DMS153 treated with DMSO at 0.1 percent for 48 hours (cell line): Measurements from ENCODE around the gene SLC49A3.
"Not testable (repeated sequence)": the region's sequence is repeated elsewhere in the genome, so short reads cannot be mapped to it uniquely, and the experiment has no call there.

ENCODE experiments used
- DNase-seq: peaks from one replicate; lab custom pipeline; 2025; ENCODE audit not compliant: unreplicated experiment; lab: John Stamatoyannopoulos, UW

The SLC49A3 gene

DNA sequence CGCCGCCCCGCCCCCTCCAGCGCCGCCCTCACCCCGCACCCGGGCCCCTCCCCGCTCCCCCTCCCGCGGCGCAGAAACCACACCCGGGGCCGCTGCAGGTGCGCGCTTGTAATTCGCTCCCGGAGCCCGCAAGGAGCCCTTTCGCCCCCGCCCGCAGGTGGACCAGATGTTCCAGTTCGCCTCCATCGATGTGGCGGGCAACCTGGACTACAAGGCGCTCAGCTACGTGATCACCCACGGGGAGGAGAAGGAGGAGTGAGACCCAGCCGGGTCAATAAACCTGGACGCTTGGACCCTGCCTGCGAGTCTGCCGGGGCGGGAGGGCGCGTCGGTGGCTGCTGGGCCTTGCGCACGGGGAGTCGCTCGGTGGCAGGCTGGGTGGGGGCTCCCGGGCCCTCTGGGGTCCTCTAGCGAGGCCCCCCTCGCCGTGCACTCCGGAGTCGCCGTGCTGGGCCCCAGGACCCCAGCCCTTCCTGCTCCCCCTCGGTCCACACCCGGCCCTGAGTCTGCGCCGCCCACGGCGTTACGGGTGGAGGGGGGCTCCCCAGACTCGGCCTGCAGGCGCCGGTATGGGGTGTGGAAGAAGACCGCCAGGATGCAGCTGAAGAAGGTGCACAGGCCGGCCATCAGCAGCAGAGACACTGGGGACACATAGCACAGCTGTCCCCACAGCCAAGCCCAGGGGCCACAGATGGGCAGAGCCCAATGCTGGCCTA lies 7.1 kb downstream of the SLC49A3 start:
- peak; percentile 4 for DNase-seq

DNA sequence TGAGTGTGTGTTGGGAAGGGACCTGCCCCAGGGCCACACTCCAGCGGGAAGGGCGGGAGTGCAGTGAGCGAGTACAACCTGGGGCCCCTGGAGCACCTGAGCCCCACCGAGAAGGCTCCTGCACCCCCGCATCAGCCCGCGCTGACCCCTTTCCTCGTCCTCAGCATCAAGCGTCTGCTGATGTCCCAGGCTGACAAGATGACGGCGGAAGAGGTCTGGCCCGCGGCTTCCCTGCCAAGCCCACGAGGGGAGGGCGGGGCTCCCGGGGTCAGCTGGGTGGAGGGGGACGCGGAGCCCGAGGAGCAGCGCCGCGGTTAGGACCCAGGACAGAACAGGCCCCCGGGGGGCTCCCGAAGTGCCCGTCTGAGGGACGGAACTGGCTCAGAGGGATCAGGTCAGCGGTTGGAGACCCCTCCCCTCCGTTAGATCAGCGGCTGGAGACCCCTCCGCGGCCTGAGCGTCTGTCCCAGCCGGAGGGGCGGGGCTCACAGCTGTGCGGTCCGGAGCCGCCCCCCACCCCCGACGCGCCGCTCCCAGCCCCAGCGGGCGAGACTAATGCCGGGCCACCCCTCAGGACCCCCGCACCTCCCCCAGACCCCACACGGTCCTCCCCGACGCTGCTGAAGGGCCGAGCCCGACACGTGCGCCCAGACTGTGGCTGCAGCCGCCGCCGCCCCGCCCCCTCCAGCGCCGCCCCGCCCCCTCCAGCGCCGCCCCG lies 7.9 kb downstream of the SLC49A3 start:
- DNase-seq = no peak

DNA sequence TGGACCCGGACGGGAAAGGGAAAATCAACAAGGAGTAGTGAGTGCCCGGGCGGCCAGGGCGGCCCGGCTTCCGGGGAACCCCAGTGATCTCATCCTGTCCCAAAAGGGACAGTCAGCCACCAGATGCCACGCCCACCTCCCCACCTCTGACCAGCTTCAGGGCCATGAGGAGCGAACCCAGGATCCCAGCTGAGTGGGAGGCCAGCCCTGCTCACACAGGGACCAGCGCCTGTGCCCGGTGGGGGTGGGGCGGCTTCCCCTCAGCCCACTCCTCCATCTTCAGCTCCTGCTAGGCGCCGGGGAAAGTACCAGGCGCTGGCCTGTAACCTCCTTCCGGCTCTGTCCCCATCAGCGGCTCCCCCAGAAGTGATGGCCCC lies 8.4 kb downstream of the SLC49A3 start:
- DNase-seq = no peak

DNA sequence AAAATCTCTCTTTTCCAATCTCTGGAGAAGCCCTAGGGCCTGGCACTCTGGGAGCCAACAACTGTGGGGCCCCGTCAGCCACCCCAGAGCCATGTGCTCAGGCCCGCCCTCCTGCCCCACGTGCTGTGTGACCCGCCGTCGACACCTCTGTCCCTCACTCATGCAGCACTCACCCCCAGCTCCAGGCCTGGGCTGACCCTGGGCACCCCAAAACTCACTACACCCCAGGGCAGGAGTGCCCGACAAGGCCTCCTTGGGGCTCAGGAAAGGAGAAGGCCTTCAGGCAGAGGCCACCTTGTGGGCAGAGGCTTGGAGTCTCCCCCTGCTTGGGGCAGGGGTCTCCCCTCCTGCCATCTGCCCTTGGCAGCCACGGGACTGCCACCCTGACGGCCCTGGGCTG lies 8.9 kb downstream of the SLC49A3 start:
- no peak for DNase-seq

DNA sequence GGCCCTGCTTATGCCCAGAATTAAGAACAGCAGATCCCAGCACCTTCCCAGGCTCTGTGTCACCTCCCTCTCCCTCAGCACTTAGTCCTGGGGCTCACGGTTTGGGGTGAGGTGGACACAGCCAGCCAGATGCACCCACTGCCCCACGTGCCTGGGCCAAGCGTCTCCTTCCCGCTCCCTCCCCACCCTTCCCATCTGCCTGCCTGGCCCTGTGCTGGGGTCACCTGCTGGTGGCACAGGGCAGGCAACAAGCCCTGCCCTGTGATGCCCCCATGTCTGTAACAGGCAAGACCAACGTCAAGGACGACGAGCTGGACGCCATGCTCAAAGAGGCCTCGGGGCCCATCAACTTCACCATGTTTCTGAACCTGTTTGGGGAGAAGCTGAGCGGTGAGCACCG lies 9.3 kb downstream of the SLC49A3 start:
- DNase-seq = no peak

DNA sequence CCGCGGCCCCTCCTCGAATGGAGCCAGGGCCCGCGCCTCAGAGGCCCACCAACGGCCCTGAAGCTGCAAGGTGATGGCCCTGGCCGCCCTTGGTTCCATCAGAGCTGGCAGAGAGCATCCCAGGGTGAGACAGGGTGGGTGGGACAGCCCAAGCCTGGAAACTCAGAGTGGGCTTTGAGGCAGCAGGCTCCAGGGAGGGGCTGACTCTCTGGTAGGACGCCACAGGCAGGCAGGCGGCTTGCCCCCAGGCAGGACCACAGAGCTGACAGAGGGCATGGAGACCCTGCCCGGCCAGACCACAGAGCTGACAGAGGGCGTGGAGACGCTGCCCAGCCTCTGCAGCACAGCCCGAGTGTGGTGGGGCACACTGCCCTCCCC lies 9.9 kb downstream of the SLC49A3 start:
- DNase-seq = no peak

DNA sequence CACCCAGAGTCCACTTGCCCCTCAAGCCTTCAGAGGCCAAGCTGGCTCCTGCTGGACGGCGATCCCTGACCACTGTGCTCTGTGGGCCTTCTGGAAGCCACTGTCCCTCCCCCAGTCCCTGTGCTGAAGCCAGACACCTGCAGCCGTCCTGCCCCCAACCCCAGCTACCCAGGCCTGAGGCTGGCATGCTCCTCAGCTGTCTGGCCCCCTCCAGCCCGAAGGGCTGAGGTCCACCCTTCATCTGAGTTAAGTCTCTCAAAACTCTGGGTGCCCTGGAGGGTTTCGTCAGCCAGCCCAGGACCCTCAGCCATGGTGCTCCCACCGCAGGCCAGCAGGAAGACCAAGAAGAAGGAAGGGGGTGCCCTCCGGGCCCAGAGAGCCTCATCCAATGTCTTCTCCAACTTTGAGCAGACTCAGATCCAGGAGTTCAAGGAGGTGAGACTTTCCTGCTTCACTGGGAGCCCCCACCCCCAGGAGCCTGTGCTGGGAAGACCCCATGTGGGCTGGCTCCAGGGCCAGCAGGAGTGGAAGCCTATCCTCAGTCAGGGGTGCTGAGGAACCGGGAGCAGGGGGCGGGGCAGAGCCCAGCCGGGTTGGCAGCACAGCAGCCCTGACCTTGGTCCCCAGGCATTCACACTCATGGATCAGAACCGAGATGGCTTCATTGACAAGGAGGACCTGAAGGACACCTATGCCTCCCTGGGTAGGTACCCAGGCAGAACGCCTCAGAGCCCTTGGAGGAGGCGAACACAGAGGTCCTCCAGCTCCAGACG lies 10.4 kb downstream of the SLC49A3 start:
- DNase-seq = no peak

DNA sequence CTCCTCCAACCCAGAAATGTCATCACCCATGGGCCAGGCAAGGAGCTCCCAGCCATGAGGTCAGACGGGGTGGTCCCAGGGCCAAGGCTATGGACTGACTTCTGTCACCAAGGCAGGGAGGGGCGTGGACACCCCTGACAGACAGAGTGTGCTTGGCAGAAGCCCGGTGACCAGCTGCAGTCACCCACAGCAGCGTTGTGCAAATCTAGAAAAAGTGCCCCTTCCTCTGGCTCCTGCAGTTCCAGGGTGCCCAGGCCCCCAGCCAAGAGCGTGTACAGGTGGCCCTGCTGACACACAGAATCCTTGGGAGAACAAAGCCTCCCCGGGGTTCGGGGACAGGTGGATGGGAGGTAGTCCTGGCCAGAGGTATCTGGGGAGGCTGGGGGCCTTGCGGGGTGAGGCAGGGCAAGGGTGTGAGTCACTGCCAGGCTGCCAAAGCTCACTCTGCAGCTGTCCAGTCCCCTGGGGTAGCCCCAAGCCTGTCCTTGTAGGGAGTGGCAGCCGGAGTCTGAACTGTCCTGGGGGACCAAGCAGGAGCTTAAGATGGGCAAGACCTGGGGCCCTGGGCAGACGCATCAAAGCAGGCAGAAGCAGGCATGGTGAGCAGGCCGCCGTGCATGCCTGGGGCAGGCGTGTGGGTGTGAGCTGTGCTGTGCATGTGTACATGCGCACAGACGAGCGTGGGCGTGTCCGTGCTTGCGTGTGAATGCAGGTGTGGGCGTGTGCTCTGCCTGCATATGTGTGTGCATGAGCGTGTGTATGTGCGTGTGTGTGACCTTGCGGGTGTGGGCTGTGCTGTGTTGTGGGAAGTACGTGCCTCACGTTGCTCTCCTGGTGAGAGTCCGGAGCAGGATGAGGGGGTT lies 11.3 kb downstream of the SLC49A3 start:
- no peak for DNase-seq

DNA sequence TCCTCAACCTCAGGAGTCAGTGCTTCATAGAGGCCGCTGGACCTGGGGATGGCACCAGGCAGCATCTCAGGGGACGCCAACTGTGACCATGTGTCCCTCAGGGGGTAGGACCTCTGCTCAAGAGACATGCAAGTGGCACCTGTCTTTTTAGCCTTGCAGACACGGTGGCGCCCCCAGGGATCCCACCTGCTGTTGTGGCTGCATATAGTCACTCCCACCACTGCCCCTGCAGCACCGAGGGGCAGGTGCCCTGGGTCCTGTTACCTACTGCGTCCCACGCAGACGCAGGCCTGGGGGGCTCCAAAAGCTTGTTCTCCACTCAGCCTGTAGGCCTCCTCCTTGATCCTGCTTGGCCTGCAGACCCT lies 12.1 kb downstream of the SLC49A3 start:
- no peak for DNase-seq

DNA sequence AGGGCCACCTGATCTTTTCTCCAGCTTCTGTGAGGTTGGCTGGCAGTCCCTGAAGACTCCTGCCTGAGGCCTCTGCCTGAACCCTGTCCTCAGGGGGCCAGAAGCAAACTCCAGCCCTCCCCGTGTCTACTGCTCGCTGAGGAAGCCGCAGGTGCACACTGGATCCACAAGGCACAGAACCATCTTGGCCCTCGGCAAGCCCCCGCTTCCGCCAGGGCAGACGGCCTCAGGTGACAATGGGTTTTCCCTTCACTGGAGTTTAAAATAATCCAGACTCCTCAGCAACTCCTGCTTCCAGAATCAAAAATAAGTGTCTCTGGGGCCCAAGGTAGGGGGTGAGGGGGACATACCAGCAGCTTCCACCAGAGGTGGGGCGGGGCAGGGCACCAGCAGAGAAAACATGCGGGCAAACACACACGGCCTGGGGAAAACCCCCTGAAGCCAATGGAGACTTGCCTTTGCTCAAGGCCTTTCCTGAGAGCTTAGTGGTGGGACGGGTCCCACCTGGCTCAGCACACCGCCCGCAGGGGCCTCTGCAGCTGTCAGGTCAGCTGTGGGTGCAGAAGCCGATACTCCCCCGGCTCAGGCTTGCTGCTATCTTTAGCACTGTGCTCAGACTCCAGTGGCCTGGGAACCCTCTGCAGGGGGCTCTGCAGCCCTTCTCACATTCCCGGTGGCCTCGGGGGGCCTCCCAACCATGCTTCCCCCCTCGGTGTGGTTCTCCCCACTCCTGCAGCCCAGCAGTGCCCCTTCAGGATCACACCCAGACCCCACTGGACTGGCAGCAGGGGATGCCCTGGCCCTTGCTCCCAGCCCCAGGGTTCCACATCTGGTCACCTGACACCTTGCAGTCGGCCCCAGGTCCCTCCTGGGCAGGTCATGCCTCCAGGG lies 12.7 kb downstream of the SLC49A3 start:
- no peak for DNase-seq

DNA sequence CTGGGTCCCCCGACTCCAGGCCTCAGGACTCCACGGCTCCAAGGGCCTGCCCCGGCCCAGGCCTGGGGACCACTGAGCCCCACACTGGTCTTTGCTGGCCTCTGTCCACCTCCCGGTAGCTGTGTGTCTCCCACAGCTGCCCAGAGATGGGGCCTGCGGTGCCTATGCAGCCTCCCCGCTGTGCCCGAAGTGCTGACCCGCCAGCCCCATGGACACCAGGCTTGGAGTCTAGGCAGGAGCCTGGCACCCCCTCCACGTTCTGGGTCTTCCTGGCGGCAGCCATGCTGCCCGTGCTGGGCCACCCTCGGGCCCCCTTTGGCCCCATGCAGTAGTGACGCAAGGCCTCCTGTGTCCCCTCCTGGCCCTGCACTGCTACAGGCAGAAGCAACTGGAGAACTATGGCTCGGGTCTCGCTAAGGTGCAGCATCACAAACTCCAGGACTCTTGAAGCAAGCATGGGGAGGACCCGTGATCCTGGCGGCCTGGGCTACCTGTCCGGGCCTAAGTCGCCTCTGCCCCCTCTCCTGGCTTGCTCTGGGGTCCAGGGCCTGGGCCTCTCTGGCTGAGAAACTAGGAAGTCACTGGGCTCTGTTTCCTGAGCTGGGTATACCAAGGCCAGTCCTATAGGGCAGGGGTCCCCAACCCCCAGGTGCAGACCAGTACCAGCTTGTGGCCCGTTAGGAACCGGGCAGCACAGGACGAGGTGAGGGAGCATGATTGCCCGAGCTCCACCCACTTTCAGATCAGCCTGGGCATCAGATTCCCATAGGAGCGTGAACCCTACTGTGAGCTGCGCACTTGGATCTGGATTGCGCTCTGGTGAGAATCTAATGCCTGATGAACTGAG lies 13.7 kb downstream of the SLC49A3 start:
- DNase-seq = no peak

DNA sequence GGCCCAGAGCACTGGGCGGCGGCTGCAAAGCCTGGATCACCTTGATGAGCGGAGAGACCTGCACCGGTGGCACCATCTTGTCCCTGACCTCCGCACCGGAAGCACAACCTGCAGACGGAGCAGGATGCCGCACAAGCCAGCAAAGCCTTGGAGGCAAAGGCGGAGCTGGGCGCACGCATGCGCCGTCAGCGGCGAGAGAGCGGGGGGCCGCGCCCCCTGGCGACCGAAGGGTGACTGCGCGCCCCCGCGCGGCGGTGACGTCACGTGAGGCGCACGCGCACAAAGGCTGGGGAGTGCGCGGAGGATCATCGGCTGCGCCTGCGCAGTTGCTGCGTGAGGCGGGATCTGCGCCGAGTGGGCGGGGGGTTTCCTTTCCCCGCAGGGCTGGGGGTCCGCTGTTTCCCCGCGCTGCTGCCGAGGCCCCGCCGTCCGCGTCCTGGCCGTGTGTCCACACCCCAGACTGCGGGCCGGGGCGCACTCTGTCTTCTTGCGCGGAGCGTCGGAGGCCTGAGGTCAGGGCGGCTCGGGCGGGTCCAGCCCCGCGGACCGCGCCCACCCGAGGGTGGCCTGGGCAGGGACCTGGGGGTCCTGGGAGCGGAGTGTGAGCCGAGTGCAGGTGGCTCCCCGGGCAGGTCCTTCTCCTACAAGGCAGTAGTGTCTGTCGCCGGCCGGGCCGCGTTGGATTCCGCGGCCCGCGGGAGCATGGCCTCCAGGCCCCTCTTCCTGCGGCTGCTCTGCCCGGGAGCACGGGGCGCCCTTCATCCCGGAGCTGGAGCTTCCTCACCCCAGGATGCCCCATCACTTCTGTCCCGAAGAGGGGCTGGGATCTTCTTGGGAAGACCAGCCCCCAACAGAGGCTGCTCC lies 14.5 kb downstream of the SLC49A3 start, which contains the start of the genes ATP5ME and MYL5:
ATP5ME (minus strand) TSS at position 105 of the 864 bp plus-strand sequence; CDS start at position 76, 29 bp downstream.
MYL5 (plus strand) TSS at position 371 of the 864 bp plus-strand sequence. CDS start 3,485 bp downstream, outside the sequence.
- DNase-seq = peak; percentile 75

DNA sequence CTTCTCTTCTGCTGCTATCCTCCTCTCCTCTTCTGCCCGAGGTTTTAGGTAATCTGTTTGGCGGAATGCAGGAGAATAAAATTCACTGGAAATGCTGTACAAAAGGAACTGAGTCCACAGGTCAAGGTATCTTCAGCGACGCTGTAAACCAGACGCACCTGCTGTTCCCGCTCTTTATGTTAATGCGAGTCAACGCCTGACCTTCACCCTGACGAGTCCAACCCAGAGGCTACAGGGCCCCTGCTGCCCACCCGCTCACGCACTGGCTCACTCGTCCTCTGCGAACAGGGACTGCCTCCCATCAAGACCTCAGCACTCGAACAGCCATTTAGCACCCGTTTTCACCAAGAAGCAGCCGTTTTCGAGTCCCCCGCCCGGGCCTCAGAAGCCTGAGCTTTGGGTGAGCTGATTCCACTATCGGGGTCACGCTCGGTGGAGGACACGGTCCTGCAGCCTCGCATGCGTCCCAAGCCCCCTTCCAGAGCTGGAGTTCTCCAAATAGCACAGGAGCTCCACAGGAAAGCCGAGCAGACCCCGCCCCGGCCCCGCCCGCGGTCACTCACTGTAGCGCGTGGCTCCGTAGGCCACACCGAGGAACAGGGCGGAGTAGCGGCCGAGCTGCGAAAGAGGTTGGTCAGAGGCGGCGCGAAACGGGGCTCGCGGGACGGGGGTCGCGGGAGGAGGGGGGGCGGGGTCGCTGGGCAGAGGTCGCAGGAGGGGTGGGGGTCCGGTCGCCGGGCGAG lies 15.4 kb downstream of the SLC49A3 start:
- no peak for DNase-seq

DNA sequence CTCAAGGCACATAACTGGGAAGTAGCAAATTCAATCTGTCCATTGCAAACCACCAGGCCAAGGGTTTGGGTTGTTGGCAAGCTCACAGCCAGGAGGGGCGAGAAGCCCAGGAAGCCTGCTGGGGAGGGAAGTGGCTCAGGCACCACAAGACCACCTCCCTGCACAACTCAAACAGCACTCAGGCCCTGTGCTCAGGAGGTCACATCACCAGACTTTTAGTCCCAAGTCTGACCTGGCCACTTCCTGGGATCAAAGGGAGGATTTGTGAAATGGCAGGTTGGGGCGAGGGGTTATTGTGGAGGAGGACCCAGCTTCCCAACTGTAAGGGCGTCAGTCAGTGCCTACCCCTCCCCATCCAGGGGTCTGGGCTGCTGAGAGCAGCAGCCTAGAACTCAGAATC lies 17.2 kb downstream of the SLC49A3 start:
- no peak for DNase-seq

DNA sequence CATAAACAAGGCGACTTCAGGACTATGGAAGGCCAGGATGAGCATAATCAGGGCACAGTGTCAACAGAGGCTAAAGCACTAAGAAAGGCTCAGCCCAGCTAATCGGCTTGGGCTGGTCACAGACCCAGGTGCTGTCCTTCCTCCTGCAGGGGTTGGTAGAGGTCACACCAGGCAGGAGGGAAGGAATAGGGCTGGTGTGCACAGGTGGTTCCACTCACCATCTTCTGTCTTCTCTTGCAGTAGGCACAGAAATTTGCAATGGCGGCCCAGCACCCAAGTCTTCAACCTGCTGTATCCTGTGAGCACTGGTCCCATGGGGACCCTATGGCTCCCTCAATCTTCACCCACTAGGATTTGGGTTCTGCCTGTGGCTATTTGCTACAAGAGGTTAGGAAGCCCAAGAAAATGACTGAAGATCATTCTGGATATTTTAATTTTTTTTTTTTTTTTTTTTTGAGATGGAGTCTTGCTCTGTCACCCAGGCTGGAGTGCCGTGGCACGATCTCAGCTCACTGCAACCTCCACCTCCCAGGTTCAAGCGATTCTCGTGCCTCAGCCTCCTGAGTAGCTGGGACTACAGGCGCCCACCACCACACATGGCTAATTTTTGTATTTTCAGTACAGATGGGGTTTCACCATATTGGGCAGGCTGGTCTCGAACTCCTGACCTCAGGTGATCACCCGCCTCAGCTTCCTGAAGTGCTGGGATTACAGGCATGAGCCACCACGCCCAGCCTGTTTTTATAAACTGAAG lies 19.0 kb downstream of the SLC49A3 start:
- not testable (repeated sequence) for DNase-seq

DNA sequence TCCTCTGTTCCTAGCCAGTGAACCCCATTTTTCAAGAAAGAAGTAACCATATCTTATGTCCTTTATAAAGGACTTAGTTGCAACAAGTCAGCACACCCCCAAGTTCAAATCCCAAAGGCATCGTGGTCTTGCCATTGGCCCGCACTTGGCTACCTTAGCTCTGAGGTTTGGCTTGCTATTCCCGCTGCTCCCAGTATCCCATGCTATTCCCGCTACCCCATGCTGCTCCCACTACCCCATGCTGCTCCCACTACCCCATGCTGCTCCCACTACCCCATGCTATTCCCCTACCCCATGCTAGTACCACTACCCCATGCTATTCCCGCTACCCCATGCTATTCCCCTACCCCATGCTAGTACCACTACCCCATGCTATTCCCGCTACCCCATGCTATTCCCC lies 20.7 kb downstream of the SLC49A3 start:
- DNase-seq = not testable (repeated sequence)

DNA sequence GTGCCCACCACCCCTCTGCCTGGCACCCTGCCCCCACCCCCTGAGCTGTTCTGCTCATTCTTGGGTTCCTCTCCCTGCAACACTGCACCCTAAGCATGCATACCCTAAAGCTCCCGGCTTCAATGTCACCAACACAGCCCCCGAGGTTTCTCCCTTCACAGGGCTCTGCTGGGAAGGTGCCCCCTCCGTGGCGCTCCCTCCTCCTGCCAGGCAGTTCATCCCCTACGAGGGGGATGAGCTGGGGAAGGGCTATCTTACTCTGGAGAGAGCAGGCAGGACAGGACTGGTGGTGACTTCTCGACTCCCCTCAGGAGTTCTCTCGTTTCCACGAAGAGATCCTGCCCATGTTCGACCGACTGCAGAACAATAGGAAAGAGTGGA lies 21.4 kb downstream of the SLC49A3 start:
- no peak for DNase-seq
